T-helper 1 cell treated with Interleukin-12 subunit alpha and Interleukin-12 subunit beta and Interleukin-4 antibody, amounts not matched to agents 30 μg/mL and 1 μg/mL, for 36 hours (primary cell): ENCODE results near the gene SIVA1.
A peak's percentile ranks its signal among the peaks of the same experiment; 100 is the strongest.

ENCODE experiments used
- H3K27ac Mint-ChIP-seq: one replicate; pipeline ENCODE4 v1.8.0; 2021; ENCODE audit warnings: mild to moderate bottlenecking, mixed read lengths
- H3K27me3 Mint-ChIP-seq: one replicate; pipeline ENCODE4 v1.8.0; 2021; ENCODE audit warnings: low read depth, mixed read lengths
- H3K36me3 Mint-ChIP-seq: one replicate; pipeline ENCODE4 v1.8.0; 2021; ENCODE audit warnings: low read depth, mixed read lengths
- H3K4me1 Mint-ChIP-seq: one replicate; pipeline ENCODE4 v1.8.0; 2021; ENCODE audit warnings: low read depth, mixed read lengths
- H3K4me3 Mint-ChIP-seq: one replicate; pipeline ENCODE4 v1.8.0; 2021; ENCODE audit warnings: mild to moderate bottlenecking, moderate library complexity, mixed read lengths
- H3K9me3 Mint-ChIP-seq: one replicate; pipeline ENCODE4 v1.8.0; 2021; ENCODE audit warnings: mixed read lengths

The SIVA1 gene

DNA sequence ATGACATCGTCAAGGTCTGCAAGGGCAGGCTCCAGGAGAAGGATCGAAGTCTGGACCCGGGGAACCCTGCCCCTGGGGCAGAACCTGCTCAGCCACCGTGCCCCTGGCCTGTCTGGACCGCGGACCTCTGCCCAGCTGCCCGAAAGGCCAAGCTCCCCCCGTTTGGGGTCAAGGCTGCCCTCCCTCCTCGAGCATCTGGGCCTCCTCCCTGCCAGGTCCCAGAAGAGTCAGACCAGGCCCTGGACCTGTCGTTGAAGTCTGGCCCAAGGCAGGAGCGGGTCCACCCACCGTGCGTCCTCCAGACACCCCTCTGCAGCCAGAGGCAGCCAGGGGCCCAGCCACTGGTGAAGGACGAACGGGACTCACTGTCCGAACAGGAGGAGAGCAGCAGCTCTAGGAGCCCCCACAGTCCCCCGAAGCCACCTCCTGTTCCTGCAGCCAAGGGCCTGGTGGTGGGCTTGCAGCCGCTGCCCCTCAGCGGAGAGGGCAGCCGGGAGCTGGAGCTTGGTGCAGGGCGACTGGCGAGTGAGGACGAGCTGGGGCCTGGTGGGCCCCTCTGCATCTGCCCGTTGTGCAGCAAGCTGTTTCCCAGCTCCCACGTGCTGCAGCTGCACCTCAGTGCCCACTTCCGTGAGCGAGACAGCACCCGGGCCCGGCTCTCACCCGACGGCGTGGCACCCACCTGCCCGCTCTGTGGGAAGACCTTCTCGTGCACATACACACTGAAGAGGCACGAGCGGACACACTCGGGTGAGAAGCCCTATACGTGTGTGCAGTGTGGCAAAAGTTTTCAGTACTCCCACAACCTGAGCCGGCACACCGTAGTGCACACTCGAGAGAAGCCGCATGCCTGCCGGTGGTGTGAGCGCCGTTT is 48.8 kb downstream of the SIVA1 start:
- H3K27me3 Mint-ChIP-seq: peaks cover 14% of the 10 kb centered on the region
- peak overlapping the region; percentile 73 for H3K27ac Mint-ChIP-seq
- H3K4me3 Mint-ChIP-seq: peak overlapping the region; percentile 91
- peaks cover 21% of the 10 kb centered on the region for H3K4me1 Mint-ChIP-seq
- H3K36me3 Mint-ChIP-seq: peaks cover 2% of the 10 kb centered on the region
- H3K9me3 Mint-ChIP-seq: no peaks in the 10 kb centered on the region

GRCh38 chr14:104802394-104803184 is 49.6 kb downstream of the SIVA1 start:
- Mint-ChIP-seq H3K4me1 (peaks cover 24% of the 10 kb centered on the region), H3K36me3 (peaks cover 2% of the 10 kb centered on the region), H3K4me3 (peak overlapping the region; percentile 70)

GRCh38 chr14:104803280-104803911 is 50.4 kb downstream of the SIVA1 start:
- no peaks in the 10 kb centered on the region for H3K9me3 Mint-ChIP-seq
- H3K36me3 Mint-ChIP-seq: peaks cover 2% of the 10 kb centered on the region
- no peak overlapping the region for H3K27ac Mint-ChIP-seq
- peaks cover 24% of the 10 kb centered on the region for H3K4me1 Mint-ChIP-seq
- H3K4me3 Mint-ChIP-seq: no peak overlapping the region
- H3K27me3 Mint-ChIP-seq: peaks cover 9% of the 10 kb centered on the region

More at GRCh38 chr14:104802394-104803184, 49.6 kb downstream of the SIVA1 start:
- Mint-ChIP-seq H3K27ac (peak overlapping the region; percentile 69), H3K27me3 (peaks cover 14% of the 10 kb centered on the region), H3K9me3 (no peaks in the 10 kb centered on the region)

GRCh38 chr14:104803912-104804410 is 51.0 kb downstream of the SIVA1 start:
- Mint-ChIP-seq H3K27ac (no peak overlapping the region), H3K4me1 (peaks cover 18% of the 10 kb centered on the region), H3K4me3 (no peak overlapping the region), H3K9me3 (no peaks in the 10 kb centered on the region), H3K36me3 (peaks cover 2% of the 10 kb centered on the region), H3K27me3 (peaks cover 5% of the 10 kb centered on the region)

- H3K4me3 Mint-ChIP-seq: no peak overlapping the region
- peaks cover 2% of the 10 kb centered on the region for H3K36me3 Mint-ChIP-seq
- H3K27me3 Mint-ChIP-seq: no peaks in the 10 kb centered on the region
- H3K4me1 Mint-ChIP-seq: peaks cover 11% of the 10 kb centered on the region
- no peaks in the 10 kb centered on the region for H3K9me3 Mint-ChIP-seq
- H3K27ac Mint-ChIP-seq: no peak overlapping the region
Observed at GRCh38 chr14:104804481-104805325, 51.8 kb downstream of the SIVA1 start.

GRCh38 chr14:104805326-104805678 is 52.4 kb downstream of the SIVA1 start:
- Mint-ChIP-seq H3K27me3 (no peaks in the 10 kb centered on the region), H3K36me3 (peaks cover 2% of the 10 kb centered on the region), H3K27ac (no peak overlapping the region), H3K4me3 (no peak overlapping the region), H3K9me3 (no peaks in the 10 kb centered on the region), H3K4me1 (peaks cover 7% of the 10 kb centered on the region)

DNA sequence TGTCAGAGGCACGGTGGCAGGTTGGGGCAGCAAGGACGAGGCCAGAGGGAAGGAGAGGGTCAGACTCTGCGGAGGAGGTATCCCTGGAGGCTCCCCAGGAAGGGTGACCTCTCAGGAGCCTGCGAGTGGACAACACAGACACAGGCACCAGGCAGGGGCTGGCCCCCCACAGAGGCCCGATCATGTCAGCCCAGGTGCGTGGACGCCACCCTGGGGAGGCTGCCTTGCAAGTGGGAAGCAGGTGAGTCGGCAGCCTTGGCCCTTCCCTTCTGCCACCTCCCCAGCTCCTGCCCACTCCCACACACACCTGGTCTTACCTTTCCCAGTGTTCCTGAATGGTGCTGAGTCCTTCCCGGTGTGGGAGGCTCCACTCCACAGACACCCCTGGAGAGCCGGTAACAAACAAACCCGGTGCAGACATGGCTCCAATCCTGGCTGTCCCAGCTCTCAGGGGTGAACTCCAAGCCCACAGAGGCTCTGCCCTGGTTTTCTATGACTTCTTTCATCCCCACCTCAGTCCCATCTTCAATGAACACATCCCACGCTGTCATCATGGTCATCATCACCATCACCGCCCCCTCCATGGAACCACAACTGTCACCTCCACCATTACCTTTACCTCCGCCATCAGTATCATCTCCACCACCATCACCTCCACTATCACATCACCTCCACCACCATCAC is 53.1 kb downstream of the SIVA1 start:
- H3K4me1 Mint-ChIP-seq: peaks cover 7% of the 10 kb centered on the region
- H3K9me3 Mint-ChIP-seq: no peaks in the 10 kb centered on the region
- H3K27ac Mint-ChIP-seq: no peak overlapping the region
- no peaks in the 10 kb centered on the region for H3K27me3 Mint-ChIP-seq
- no peak overlapping the region for H3K4me3 Mint-ChIP-seq
- peaks cover 2% of the 10 kb centered on the region for H3K36me3 Mint-ChIP-seq

GRCh38 chr14:104806625-104807465 is 53.9 kb downstream of the SIVA1 start:
- H3K4me3 Mint-ChIP-seq: no peak overlapping the region
- H3K4me1 Mint-ChIP-seq: peaks cover 7% of the 10 kb centered on the region
- H3K27ac Mint-ChIP-seq: no peak overlapping the region
- no peaks in the 10 kb centered on the region for H3K27me3 Mint-ChIP-seq
- no peaks in the 10 kb centered on the region for H3K9me3 Mint-ChIP-seq
- peaks cover 2% of the 10 kb centered on the region for H3K36me3 Mint-ChIP-seq

DNA sequence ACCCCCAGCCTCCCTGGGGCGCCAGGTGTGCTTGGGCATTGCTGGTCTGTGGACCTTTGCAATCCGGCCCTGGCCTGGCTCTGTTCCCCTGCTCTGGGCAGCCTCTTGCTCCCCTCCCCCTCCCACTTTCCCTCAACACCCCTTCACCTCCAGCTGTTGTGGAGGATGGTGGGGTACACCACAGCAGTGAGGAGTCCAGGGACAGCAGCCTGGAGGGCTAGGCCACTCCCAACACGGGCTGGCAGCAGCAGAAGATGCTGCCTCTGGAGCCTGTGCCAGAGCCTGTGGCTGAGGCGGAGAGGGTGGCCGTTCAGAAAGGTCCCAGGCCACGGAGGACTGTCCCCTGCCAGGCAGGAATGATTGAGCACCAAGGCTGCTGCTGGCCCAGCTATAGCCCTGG is 55.5 kb downstream of the SIVA1 start:
- Mint-ChIP-seq H3K9me3 (no peaks in the 10 kb centered on the region), H3K27ac (no peak overlapping the region), H3K27me3 (no peaks in the 10 kb centered on the region), H3K36me3 (no peaks in the 10 kb centered on the region), H3K4me3 (no peak overlapping the region), H3K4me1 (peaks cover 4% of the 10 kb centered on the region)
